ENCODE data around the gene GADD45A.

Gene GADD45A

GRCh38 chr1:67700692-67701410, 15.8 kb downstream of the GADD45A start (continued):
- no peak for TF ChIP-seq ZBTB49 (tag by site-specific recombination; IDR thresholded peaks at IDR 0.05; ENCODE audit: low read depth)
- TF ChIP-seq ZNF211 (tag by site-specific recombination; IDR thresholded peaks at IDR 0.05; ENCODE audit: low read depth) = no peak
- no peak for TF ChIP-seq HOXC10 (CRISPR knock-in tag; IDR thresholded peaks at IDR 0.05)
- TF ChIP-seq ZNF391 (tag by site-specific recombination; IDR thresholded peaks at IDR 0.05; ENCODE audit: borderline replicate concordance, low read depth) = peak; percentile 86; the same call in 1 of the 2 replicates
- TF ChIP-seq ZSCAN4 (tag by site-specific recombination; IDR thresholded peaks at IDR 0.05) = no peak
- no peak for TF ChIP-seq ZNF621 (tag by site-specific recombination; IDR thresholded peaks at IDR 0.05)
- TF ChIP-seq KLF1 (tag by site-specific recombination; IDR thresholded peaks at IDR 0.05) = peak; percentile 91
- TF ChIP-seq ZNF184 (tag by site-specific recombination; IDR thresholded peaks at IDR 0.05) = peak; percentile 68
- no peak for TF ChIP-seq ZNF157 (tag by site-specific recombination; IDR thresholded peaks at IDR 0.05)
- no peak for TF ChIP-seq ZNF624 (tag by site-specific recombination; IDR thresholded peaks at IDR 0.05)
- peak; percentile 94 for TF ChIP-seq ZBTB17 (tag by site-specific recombination; IDR thresholded peaks at IDR 0.05)
- 0 out of 2 replicates have a peak, but pooled peaks have one; percentile 34 for TF ChIP-seq MZF1 (tag by site-specific recombination; IDR thresholded peaks at IDR 0.05; ENCODE audit: borderline replicate concordance)
- TF ChIP-seq ZNF664 (tag by site-specific recombination; IDR thresholded peaks at IDR 0.05) = peak; percentile 51; the same call in 1 of the 2 replicates
- TF ChIP-seq ZNF239 (tag by site-specific recombination; IDR thresholded peaks at IDR 0.05) = no peak
- peak; percentile 92 for TF ChIP-seq GLIS2 (tag by site-specific recombination; IDR thresholded peaks at IDR 0.05)
- TF ChIP-seq ZBTB1 (tag by site-specific recombination; IDR thresholded peaks at IDR 0.05) = peak; percentile 86; the same call in 1 of the 2 replicates
- TF ChIP-seq ZNF148 (tag by site-specific recombination; IDR thresholded peaks at IDR 0.05; ENCODE audit: borderline replicate concordance) = no peak
- TF ChIP-seq HOXD13 (CRISPR knock-in tag; IDR thresholded peaks at IDR 0.05; ENCODE audit: borderline replicate concordance) = peak; percentile 72; the same call in 1 of the 2 replicates
- no peak for TF ChIP-seq ZNF658 (tag by site-specific recombination; IDR thresholded peaks at IDR 0.05)
- TF ChIP-seq ZNF266 (tag by site-specific recombination; IDR thresholded peaks at IDR 0.05; ENCODE audit: low read depth) = no peak
- peak; percentile 80 for TF ChIP-seq ZNF600 (tag by site-specific recombination; IDR thresholded peaks at IDR 0.05)
- TF ChIP-seq OVOL3 (tag by site-specific recombination; IDR thresholded peaks at IDR 0.05) = 0 out of 2 replicates have a peak, but pooled peaks have one; percentile 36
- peak; percentile 12 for TF ChIP-seq ZNF510 (tag by site-specific recombination; IDR thresholded peaks at IDR 0.05; ENCODE audit: insufficient replicate concordance)
- no peak; the same call in 1 of the 2 replicates for TF ChIP-seq ZNF580 (tag by site-specific recombination; IDR thresholded peaks at IDR 0.05)
- TF ChIP-seq ZSCAN18 (tag by site-specific recombination; IDR thresholded peaks at IDR 0.05) = 0 out of 2 replicates have a peak, but pooled peaks have one; percentile 63
- no peak for TF ChIP-seq PBX3 (CRISPR knock-in tag; IDR thresholded peaks at IDR 0.05)
